ENCODE results near the gene CABP2.

CABP2 gene

GRCh38 chr11:67470337-67471002 is 52.8 kb downstream of the CABP2 start:
- no peak for FAIRE-seq

- no peak for FAIRE-seq
Observed at GRCh38 chr11:67469508-67469811, 53.8 kb downstream of the CABP2 start.
